HepG2 (cell line): ENCODE data around the gene FGF21. TPM values are rescaled to one million over a fixed set of nuclear protein-coding genes. Genes with fewer than 3 reads are reported as not detected.

ENCODE experiments used
- ARNTL ChIP-seq: sonication (generic); formaldehyde crosslinking; IDR thresholded peaks from 2 replicates; pipeline ENCODE4 v1.4.0; 2020; ENCODE audit warnings: mild to moderate bottlenecking, missing genetic modification reagents
- CCDC6 ChIP-seq: sonication (generic); formaldehyde crosslinking; IDR thresholded peaks from 2 replicates; pipeline ENCODE4 v1.8.1; 2022; ENCODE audit warnings: mild to moderate bottlenecking, missing genetic modification reagents, moderate library complexity
- CREB3 ChIP-seq: sonication (generic); formaldehyde crosslinking; IDR thresholded peaks from 2 replicates; pipeline ENCODE4 v1.5.0; 2020; ENCODE audit warnings: missing genetic modification reagents
- DNMT1 ChIP-seq: sonication (generic); formaldehyde crosslinking; IDR thresholded peaks from 2 replicates; pipeline ENCODE4 v1.5.1; 2020; ENCODE audit warnings: mild to moderate bottlenecking, missing genetic modification reagents
- E2F2 ChIP-seq: sonication (generic); formaldehyde crosslinking; IDR thresholded peaks from 2 replicates; pipeline ENCODE4 v1.4.0; 2020; ENCODE audit warnings: missing genetic modification reagents, borderline replicate concordance
- HOXA9 ChIP-seq: sonication (generic); formaldehyde crosslinking; IDR thresholded peaks from 2 replicates; pipeline ENCODE4 v1.8.1; 2022; ENCODE audit warnings: missing genetic modification reagents, mild to moderate bottlenecking, moderate library complexity, borderline replicate concordance
- MEIS1 ChIP-seq: sonication (generic); formaldehyde crosslinking; IDR thresholded peaks from 2 replicates; pipeline ENCODE4 v1.9.0; 2021; ENCODE audit warnings: mild to moderate bottlenecking, missing genetic modification reagents, moderate library complexity, borderline replicate concordance
- MTA1 ChIP-seq: sonication (generic); formaldehyde crosslinking; IDR thresholded peaks from 2 replicates; pipeline ENCODE4 v1.4.0; 2020; ENCODE audit warnings: missing genetic modification reagents, mild to moderate bottlenecking, borderline replicate concordance
- NCOA1 ChIP-seq: sonication (generic); formaldehyde crosslinking; IDR thresholded peaks from 2 replicates; pipeline ENCODE4 v1.9.0; 2021; ENCODE audit warnings: missing genetic modification reagents
- PLRG1 ChIP-seq: fragments of 450-650 bp; conservative IDR thresholded peaks from 2 replicates; pipeline ENCODE4 v1.6.1; 2016
- RFX3 ChIP-seq: IDR thresholded peaks from 2 replicates; pipeline ENCODE4 v1.6.1; 2016; ENCODE audit warnings: missing biosample characterization, missing genetic modification reagents
- RXRA ChIP-seq: sonication (generic); formaldehyde crosslinking; IDR thresholded peaks from 2 replicates; pipeline ENCODE4 v1.5.1; 2020; ENCODE audit warnings: missing genetic modification reagents
- RXRB ChIP-seq: IDR thresholded peaks from 2 replicates; pipeline ENCODE4 v1.6.1; 2016; ENCODE audit warnings: borderline replicate concordance, missing genetic modification reagents, missing compliant biosample characterization
- TAF15 ChIP-seq: fragments of 200-400 bp; formaldehyde crosslinking; IDR thresholded peaks from one replicate; pipeline ENCODE4 v1.6.1; 2018; ENCODE audit warnings: mild to moderate bottlenecking, low read depth, low read length; ENCODE audit not compliant: poor library complexity, severe bottlenecking
- TEAD2 ChIP-seq: sonication (generic); formaldehyde crosslinking; IDR thresholded peaks from 2 replicates; pipeline ENCODE4 v1.9.0; 2021; ENCODE audit warnings: missing genetic modification reagents
- ZBED4 ChIP-seq: sonication (generic); formaldehyde crosslinking; IDR thresholded peaks from 2 replicates; pipeline ENCODE4 v1.4.0; 2020; ENCODE audit warnings: missing genetic modification reagents, borderline replicate concordance
- ZNF205 ChIP-seq: IDR thresholded peaks from 2 replicates; pipeline ENCODE4 v1.6.1; 2018; ENCODE audit warnings: missing biosample characterization, missing genetic modification reagents
- polyA plus RNA-seq, 8 experiments: library from polyadenylated mRNA; depleted of rRNA in 3 of 8; stranded (reverse) in 7 of 8; unstranded in 1 of 8; fragments of >200 nt; fragmentation: Illumina TruSeq in 4 of 8; extraction: Trizol in 4 of 8; gene quantifications; 2 replicates each; pipeline versions ENCODE4 v1.2.1 to v1.2.3, GENCODE V29; 2011 to 2016; ENCODE audit warnings: low read depth in 4 of 8, missing spikeins in 1 of 8, mixed read lengths in 1 of 8; ENCODE audit not compliant: insufficient read depth in 1 of 8
- total RNA-seq, 5 experiments: library from RNA; depleted of rRNA; stranded (reverse); fragments of >200 nt; fragmentation: Illumina TruSeq; extraction: Trizol; gene quantifications; 2 replicates each; pipeline ENCODE4 v1.2.3, GENCODE V29; 2016; ENCODE audit warnings: low read depth in 1 of 5
- TF ChIP-seq, protein P1 (sequence below): sonication (generic); formaldehyde crosslinking; IDR thresholded peaks from 2 replicates; pipeline ENCODE4 v1.5.0; 2020; ENCODE audit warnings: missing genetic modification reagents
- TF ChIP-seq, protein P2 (sequence below): sonication (generic); formaldehyde crosslinking; IDR thresholded peaks from 2 replicates; pipeline ENCODE4 v1.4.0; 2020; ENCODE audit warnings: missing genetic modification reagents, borderline replicate concordance

Gene FGF21
- total and polyA plus RNA-seq, 2 of the 13 experiments (the other 11 are each of a cell fraction or from before 2014, with no cell fraction given): 0.17 TPM; not detected in 1

- TF ChIP-seq RXRA (CRISPR knock-in tag): peak; percentile 40; the same call in 1 of the 2 replicates
- no peak for TF ChIP-seq CCDC6 (CRISPR knock-in tag)
- peak; percentile 36; the same call in 1 of the 2 replicates for TF ChIP-seq E2F2 (CRISPR knock-in tag)
- TF ChIP-seq ZNF205: no peak; the same call in 1 of the 2 replicates
- no peak for TF ChIP-seq ZBED4 (CRISPR knock-in tag)
- no peak for TF ChIP-seq DNMT1 (CRISPR knock-in tag)
- TF ChIP-seq RXRB (CRISPR knock-in tag): peak; percentile 28; the same call in 1 of the 2 replicates
- TF ChIP-seq RFX3: peak; percentile 74
- TF ChIP-seq PLRG1: no peak
- TF ChIP-seq MEIS1 (CRISPR knock-in tag): peak; percentile 43; the same call in 1 of the 2 replicates
- no peak for TF ChIP-seq HOXA9 (CRISPR knock-in tag)
- no peak for TF ChIP-seq MTA1 (CRISPR knock-in tag)
- no peak for TF ChIP-seq CREB3 (CRISPR knock-in tag)
- TF ChIP-seq, protein P1, sequence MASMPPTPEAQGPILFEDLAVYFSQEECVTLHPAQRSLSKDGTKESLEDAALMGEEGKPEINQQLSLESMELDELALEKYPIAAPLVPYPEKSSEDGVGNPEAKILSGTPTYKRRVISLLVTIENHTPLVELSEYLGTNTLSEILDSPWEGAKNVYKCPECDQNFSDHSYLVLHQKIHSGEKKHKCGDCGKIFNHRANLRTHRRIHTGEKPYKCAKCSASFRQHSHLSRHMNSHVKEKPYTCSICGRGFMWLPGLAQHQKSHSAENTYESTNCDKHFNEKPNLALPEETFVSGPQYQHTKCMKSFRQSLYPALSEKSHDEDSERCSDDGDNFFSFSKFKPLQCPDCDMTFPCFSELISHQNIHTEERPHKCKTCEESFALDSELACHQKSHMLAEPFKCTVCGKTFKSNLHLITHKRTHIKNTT (CRISPR knock-in tag): no peak
- TF ChIP-seq, protein P2, sequence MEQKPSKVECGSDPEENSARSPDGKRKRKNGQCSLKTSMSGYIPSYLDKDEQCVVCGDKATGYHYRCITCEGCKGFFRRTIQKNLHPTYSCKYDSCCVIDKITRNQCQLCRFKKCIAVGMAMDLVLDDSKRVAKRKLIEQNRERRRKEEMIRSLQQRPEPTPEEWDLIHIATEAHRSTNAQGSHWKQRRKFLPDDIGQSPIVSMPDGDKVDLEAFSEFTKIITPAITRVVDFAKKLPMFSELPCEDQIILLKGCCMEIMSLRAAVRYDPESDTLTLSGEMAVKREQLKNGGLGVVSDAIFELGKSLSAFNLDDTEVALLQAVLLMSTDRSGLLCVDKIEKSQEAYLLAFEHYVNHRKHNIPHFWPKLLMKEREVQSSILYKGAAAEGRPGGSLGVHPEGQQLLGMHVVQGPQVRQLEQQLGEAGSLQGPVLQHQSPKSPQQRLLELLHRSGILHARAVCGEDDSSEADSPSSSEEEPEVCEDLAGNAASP: no peak
- TF ChIP-seq ARNTL (CRISPR knock-in tag): peak; percentile 43; the same call in 1 of the 2 replicates
- peak; percentile 61; the same call in 1 of the 2 replicates for TF ChIP-seq NCOA1 (CRISPR knock-in tag)
- TF ChIP-seq TAF15: no peak
- no peak for TF ChIP-seq TEAD2 (CRISPR knock-in tag)
Measured at GRCh38 chr19:48720613-48721296, 34.6 kb upstream of the FGF21 start (continued).
